ENCODE results near the gene NUTM2F.

The NUTM2F gene

DNA sequence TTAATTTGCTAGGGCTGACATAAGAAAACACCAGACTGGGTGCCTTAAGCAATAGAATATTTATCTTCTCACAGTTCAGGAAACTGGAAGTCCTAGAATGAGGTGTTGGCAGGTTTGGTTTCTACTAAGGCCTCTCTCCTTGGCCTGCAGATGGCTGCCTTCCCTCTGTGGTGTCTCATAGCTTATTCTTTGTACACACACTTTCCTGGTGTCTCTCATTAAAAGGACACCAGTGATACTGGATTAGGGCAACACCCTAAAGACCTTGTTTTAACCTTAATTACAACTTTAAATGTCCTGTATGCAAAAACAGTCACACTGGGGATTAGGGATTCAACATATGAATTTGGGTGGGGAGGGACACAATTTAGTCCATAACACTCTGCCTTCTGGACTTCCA is 25.1 kb downstream of the NUTM2F start:
- no peak overlapping the region for H3K9ac ChIP-seq (ENCODE audit: low read depth, low read length)
- H3K36me3 ChIP-seq (ENCODE audit: control insufficient read depth, insufficient read depth, low read length): no peaks in the 10 kb centered on the region
- no peak overlapping the region for H3K27ac ChIP-seq (ENCODE audit: low read depth, low read length)
- H3K4me1 ChIP-seq (ENCODE audit: control insufficient read depth, insufficient read depth, low read length): no peaks in the 10 kb centered on the region
- H3K9me3 ChIP-seq (ENCODE audit: control insufficient read depth, insufficient read depth, low read length): no peaks in the 10 kb centered on the region
- H3K27me3 ChIP-seq (ENCODE audit: control insufficient read depth, insufficient read depth, low read length): no peaks in the 10 kb centered on the region
- H3K4me3 ChIP-seq (ENCODE audit: low read depth, low read length): no peak overlapping the region

GRCh38 chr9:94302426-94302825 is 26.0 kb downstream of the NUTM2F start:
- Histone ChIP-seq H3K4me1 (ENCODE audit: control insufficient read depth, insufficient read depth, low read length) (no peaks in the 10 kb centered on the region), H3K36me3 (ENCODE audit: control insufficient read depth, insufficient read depth, low read length) (no peaks in the 10 kb centered on the region), H3K9ac (ENCODE audit: low read depth, low read length) (no peak overlapping the region), H3K27ac (ENCODE audit: low read depth, low read length) (no peak overlapping the region), H3K4me3 (ENCODE audit: low read depth, low read length) (no peak overlapping the region), H3K9me3 (ENCODE audit: control insufficient read depth, insufficient read depth, low read length) (no peaks in the 10 kb centered on the region), H3K27me3 (ENCODE audit: control insufficient read depth, insufficient read depth, low read length) (no peaks in the 10 kb centered on the region)

DNA sequence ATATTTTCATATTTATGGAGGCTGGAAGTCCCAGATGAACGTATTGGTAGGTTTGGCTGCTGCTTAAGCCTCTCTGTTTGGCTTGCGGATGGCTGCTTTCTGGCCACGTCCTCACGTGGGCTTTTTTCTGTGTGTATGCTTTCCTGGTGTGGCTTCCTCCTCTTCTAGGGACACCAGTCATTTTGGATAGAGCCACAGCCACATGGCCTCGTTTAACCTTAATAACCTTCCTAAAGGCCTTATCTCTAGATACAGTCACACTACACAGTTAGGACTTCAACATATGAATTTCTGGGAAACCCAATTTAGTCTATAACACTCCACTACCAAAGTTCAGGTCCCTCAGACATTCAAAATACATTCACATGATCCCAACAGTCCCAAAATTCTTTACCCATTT is 26.9 kb downstream of the NUTM2F start:
- Histone ChIP-seq H3K4me1 (ENCODE audit: control insufficient read depth, insufficient read depth, low read length) (no peaks in the 10 kb centered on the region), H3K27me3 (ENCODE audit: control insufficient read depth, insufficient read depth, low read length) (no peaks in the 10 kb centered on the region), H3K9ac (ENCODE audit: low read depth, low read length) (no peak overlapping the region), H3K9me3 (ENCODE audit: control insufficient read depth, insufficient read depth, low read length) (no peaks in the 10 kb centered on the region), H3K4me3 (ENCODE audit: low read depth, low read length) (no peak overlapping the region), H3K27ac (ENCODE audit: low read depth, low read length) (no peak overlapping the region), H3K36me3 (ENCODE audit: control insufficient read depth, insufficient read depth, low read length) (no peaks in the 10 kb centered on the region)

GRCh38 chr9:94300470-94301301 is 27.8 kb downstream of the NUTM2F start:
- no peaks in the 10 kb centered on the region for H3K4me1 ChIP-seq (ENCODE audit: control insufficient read depth, insufficient read depth, low read length)

DNA sequence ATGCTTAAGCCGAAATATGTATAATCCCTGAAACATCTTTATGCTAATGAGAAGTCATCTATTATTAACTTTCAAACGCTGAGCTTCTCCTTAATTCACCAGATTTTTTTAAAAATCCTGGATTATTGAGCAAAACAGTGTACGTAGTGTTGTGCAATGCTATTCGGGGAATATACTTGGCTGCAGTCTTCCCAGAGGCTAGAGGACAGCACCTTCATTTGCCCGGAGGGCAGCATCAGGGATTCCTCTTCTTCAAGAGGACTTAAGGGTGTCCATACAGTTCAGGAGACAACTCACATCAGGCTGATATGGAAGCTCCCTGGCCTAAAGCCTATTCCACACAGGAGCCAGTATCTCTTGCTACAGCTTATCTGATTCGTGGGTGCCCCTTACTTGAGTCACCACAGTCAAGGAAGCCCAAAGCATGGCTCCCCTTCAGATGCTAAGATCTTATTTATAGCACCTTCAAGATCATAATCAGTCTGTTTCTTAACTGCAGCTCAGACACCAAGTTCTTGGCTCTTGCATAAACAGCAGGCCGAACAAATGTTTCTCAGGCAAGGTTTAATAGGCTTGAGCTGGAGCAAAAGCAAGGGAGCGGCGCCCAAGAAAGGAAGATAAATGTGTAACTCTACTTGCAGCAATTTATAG is 29.4 kb downstream of the NUTM2F start:
- Histone ChIP-seq H3K27ac (ENCODE audit: low read depth, low read length) (no peak overlapping the region), H3K4me1 (ENCODE audit: control insufficient read depth, insufficient read depth, low read length) (no peaks in the 10 kb centered on the region), H3K36me3 (ENCODE audit: control insufficient read depth, insufficient read depth, low read length) (peaks cover 4% of the 10 kb centered on the region; the same call in 1 of the 2 replicates), H3K9ac (ENCODE audit: low read depth, low read length) (no peak overlapping the region), H3K4me3 (ENCODE audit: low read depth, low read length) (no peak overlapping the region), H3K9me3 (ENCODE audit: control insufficient read depth, insufficient read depth, low read length) (no peaks in the 10 kb centered on the region), H3K27me3 (ENCODE audit: control insufficient read depth, insufficient read depth, low read length) (no peaks in the 10 kb centered on the region)

More at GRCh38 chr9:94300470-94301301, 27.8 kb downstream of the NUTM2F start:
- H3K9me3 ChIP-seq (ENCODE audit: control insufficient read depth, insufficient read depth, low read length): no peaks in the 10 kb centered on the region
- no peak overlapping the region for H3K9ac ChIP-seq (ENCODE audit: low read depth, low read length)
- no peak overlapping the region for H3K27ac ChIP-seq (ENCODE audit: low read depth, low read length)
- H3K36me3 ChIP-seq (ENCODE audit: control insufficient read depth, insufficient read depth, low read length): no peaks in the 10 kb centered on the region
- no peak overlapping the region for H3K4me3 ChIP-seq (ENCODE audit: low read depth, low read length)
- H3K27me3 ChIP-seq (ENCODE audit: control insufficient read depth, insufficient read depth, low read length): no peaks in the 10 kb centered on the region

DNA sequence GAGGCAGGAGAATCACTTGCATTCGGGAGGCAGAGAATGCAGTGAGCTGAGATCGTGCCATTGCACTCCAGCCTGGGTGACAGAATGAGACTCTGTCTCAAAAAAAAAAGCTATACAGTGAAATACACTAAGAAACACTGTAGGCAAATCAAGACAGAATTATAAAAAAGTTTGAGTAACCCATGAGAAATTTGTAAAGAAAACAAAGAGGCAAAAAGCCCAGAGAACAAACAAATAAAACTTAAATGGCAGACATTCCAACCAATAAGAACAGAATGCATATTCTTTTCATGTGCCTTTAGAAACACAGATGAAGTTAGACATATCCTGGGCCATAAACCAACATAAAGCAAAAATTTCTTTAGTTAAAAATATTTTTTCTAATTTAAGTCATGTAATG is 38.8 kb downstream of the NUTM2F start:
- Histone ChIP-seq H3K4me3 (ENCODE audit: low read depth, low read length) (no peak overlapping the region), H3K9ac (ENCODE audit: low read depth, low read length) (no peak overlapping the region), H3K9me3 (ENCODE audit: control insufficient read depth, insufficient read depth, low read length) (no peaks in the 10 kb centered on the region), H3K4me1 (ENCODE audit: control insufficient read depth, insufficient read depth, low read length) (no peaks in the 10 kb centered on the region), H3K27ac (ENCODE audit: low read depth, low read length) (no peak overlapping the region), H3K36me3 (ENCODE audit: control insufficient read depth, insufficient read depth, low read length) (peaks cover 27% of the 10 kb centered on the region), H3K27me3 (ENCODE audit: control insufficient read depth, insufficient read depth, low read length) (no peaks in the 10 kb centered on the region)

DNA sequence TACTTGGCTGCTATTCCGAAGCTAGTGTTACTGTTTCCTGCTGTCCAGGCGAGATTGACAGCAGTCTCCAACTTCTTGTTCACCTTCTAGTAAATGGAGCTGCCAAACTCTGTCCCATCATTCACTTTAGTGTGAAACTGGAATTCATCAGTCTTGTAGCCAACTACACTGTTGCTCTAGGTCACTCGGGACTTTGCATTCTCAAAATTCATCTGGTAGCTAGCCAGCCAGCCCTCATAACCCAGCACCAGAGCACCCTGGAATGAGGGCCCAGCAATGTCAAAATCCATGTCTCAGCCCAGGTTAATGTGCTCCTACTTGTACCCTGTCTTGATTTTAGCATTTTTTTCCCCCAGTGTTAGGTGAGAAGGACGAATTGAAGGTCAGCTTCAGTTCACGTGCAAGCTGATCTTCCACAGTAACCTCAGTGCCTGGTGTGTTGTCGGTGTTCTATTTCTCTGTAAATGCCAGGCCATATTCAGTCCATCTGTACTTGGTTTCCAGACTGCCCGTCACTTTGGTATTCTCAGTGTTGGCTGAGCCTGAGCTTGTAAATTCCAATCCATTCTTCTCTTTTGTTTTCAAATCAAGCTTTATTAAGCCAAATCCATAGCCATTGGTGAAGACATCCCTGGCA is 40.4 kb downstream of the NUTM2F start:
- H3K9ac ChIP-seq (ENCODE audit: low read depth, low read length): no peak overlapping the region
- no peak overlapping the region for H3K27ac ChIP-seq (ENCODE audit: low read depth, low read length)
- no peaks in the 10 kb centered on the region for H3K4me1 ChIP-seq (ENCODE audit: control insufficient read depth, insufficient read depth, low read length)
- H3K9me3 ChIP-seq (ENCODE audit: control insufficient read depth, insufficient read depth, low read length): no peaks in the 10 kb centered on the region
- peaks cover 18% of the 10 kb centered on the region for H3K36me3 ChIP-seq (ENCODE audit: control insufficient read depth, insufficient read depth, low read length)
- H3K4me3 ChIP-seq (ENCODE audit: low read depth, low read length): no peak overlapping the region
- no peaks in the 10 kb centered on the region for H3K27me3 ChIP-seq (ENCODE audit: control insufficient read depth, insufficient read depth, low read length)

GRCh38 chr9:94286116-94286515 is 42.3 kb downstream of the NUTM2F start:
- Histone ChIP-seq H3K9ac (ENCODE audit: low read depth, low read length) (no peak overlapping the region), H3K4me3 (ENCODE audit: low read depth, low read length) (no peak overlapping the region), H3K9me3 (ENCODE audit: control insufficient read depth, insufficient read depth, low read length) (no peaks in the 10 kb centered on the region), H3K27me3 (ENCODE audit: control insufficient read depth, insufficient read depth, low read length) (no peaks in the 10 kb centered on the region), H3K36me3 (ENCODE audit: control insufficient read depth, insufficient read depth, low read length) (peaks cover 13% of the 10 kb centered on the region; the same call in 1 of the 2 replicates), H3K4me1 (ENCODE audit: control insufficient read depth, insufficient read depth, low read length) (no peaks in the 10 kb centered on the region), H3K27ac (ENCODE audit: low read depth, low read length) (no peak overlapping the region)

GRCh38 chr9:94281101-94281500 is 47.3 kb downstream of the NUTM2F start:
- Histone ChIP-seq H3K27ac (ENCODE audit: low read depth, low read length) (no peak overlapping the region), H3K4me3 (ENCODE audit: low read depth, low read length) (no peak overlapping the region), H3K9me3 (ENCODE audit: control insufficient read depth, insufficient read depth, low read length) (peaks cover 13% of the 10 kb centered on the region), H3K4me1 (ENCODE audit: control insufficient read depth, insufficient read depth, low read length) (no peaks in the 10 kb centered on the region), H3K9ac (ENCODE audit: low read depth, low read length) (no peak overlapping the region), H3K27me3 (ENCODE audit: control insufficient read depth, insufficient read depth, low read length) (no peaks in the 10 kb centered on the region), H3K36me3 (ENCODE audit: control insufficient read depth, insufficient read depth, low read length) (peaks cover 21% of the 10 kb centered on the region)

GRCh38 chr9:94280409-94280989 is 47.9 kb downstream of the NUTM2F start:
- Histone ChIP-seq H3K9ac (ENCODE audit: low read depth, low read length) (no peak overlapping the region), H3K9me3 (ENCODE audit: control insufficient read depth, insufficient read depth, low read length) (peaks cover 13% of the 10 kb centered on the region), H3K27ac (ENCODE audit: low read depth, low read length) (no peak overlapping the region), H3K4me3 (ENCODE audit: low read depth, low read length) (no peak overlapping the region), H3K27me3 (ENCODE audit: control insufficient read depth, insufficient read depth, low read length) (no peaks in the 10 kb centered on the region), H3K4me1 (ENCODE audit: control insufficient read depth, insufficient read depth, low read length) (no peaks in the 10 kb centered on the region), H3K36me3 (ENCODE audit: control insufficient read depth, insufficient read depth, low read length) (peaks cover 21% of the 10 kb centered on the region)

Measured in HUES48 (cell line).